Muscle of leg (tissue), 11 donors: Measurements from ENCODE around the gene LIPG. TPM values are rescaled to one million over a fixed set of nuclear protein-coding genes. Genes with fewer than 3 reads are reported as not detected.

Experiments used
- DNase-seq: peaks from one replicate; pipeline ENCODE4 v3.0.0; 2013
- H3K27ac ChIP-seq: one replicate; pipeline ENCODE4 v1.5.1; 2013; ENCODE audit warnings: mild to moderate bottlenecking, low read length, control low read depth
- H3K27me3 ChIP-seq: one replicate; pipeline ENCODE4 v1.6.1; 2013; ENCODE audit warnings: low read length; ENCODE audit not compliant: control insufficient read depth, insufficient read depth
- H3K36me3 ChIP-seq: one replicate; pipeline ENCODE4 v1.6.1; 2013; ENCODE audit warnings: low read length; ENCODE audit not compliant: control insufficient read depth, insufficient read depth
- H3K4me1 ChIP-seq: one replicate; pipeline ENCODE4 v1.6.1; 2013; ENCODE audit warnings: low read length; ENCODE audit not compliant: control insufficient read depth, insufficient read depth
- H3K4me3 ChIP-seq: one replicate; pipeline ENCODE4 v1.5.1; 2013; ENCODE audit warnings: low read length, control low read depth
- H3K9me3 ChIP-seq: replicated peaks from 2 replicates; pipeline ENCODE4 v1.6.1; 2013; ENCODE audit warnings: low read depth, low read length; ENCODE audit not compliant: control insufficient read depth
- WGBS: methylation state at CpG from one replicate; pipeline ENCODE4 v1.1.5; 2013; ENCODE audit warnings: missing lambda C conversion rate; ENCODE audit not compliant: insufficient coverage; 5-methylcytosine and 5-hydroxymethylcytosine counted together
- polyA plus RNA-seq, 8 donors: library from polyadenylated mRNA; unstranded; fragments of 120-200 nt; gene quantifications; one replicate each; pipeline versions ENCODE4 v1.2.1 to v1.2.3, GENCODE V29; 2013; ENCODE audit warnings: inconsistent platforms in 1 of 8, low replicate concordance in 1 of 8; ENCODE audit not compliant: insufficient read length in 8 of 8, insufficient read depth in 1 of 8
- total RNA-seq: library from RNA; stranded (reverse); fragments of 120-200 nt; gene quantifications from one replicate; pipeline ENCODE4 v1.2.4, GENCODE V29; 2013

The LIPG gene
- total and polyA plus RNA-seq, 9 donors = 3.5 to 8.6 (median 5.3) TPM

DNA sequence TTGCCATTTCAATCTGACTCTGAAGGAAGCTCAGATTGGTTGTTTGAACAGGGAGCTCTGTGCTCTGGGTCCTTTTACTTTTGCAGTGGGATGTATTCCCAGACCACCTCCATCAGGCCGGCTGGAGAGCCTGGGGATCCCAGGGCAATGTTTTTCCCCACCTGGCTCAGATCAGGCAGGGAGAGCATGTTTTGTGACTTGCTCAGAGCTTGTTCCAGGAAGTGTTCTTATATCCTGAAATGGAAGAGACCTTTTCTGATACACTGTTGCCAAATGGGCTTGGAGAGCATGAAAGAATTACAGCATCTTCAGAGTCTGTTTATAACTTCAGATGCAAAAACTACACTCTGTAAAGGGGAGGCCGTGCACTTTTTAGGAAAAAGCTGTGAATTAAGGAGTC is 56.0 kb downstream of the LIPG start:
- H3K9me3 ChIP-seq = no peaks in the 10 kb centered on the region
- H3K27me3 ChIP-seq = peaks cover 2% of the 10 kb centered on the region
- H3K4me1 ChIP-seq = peaks cover 32% of the 10 kb centered on the region
- peak overlapping the region; percentile 59 for H3K27ac ChIP-seq
- H3K4me3 ChIP-seq = no peak overlapping the region
- peak; percentile 87 for DNase-seq
- no peaks in the 10 kb centered on the region for H3K36me3 ChIP-seq
- WGBS = no CpG with 5 or more reads among the region's 2 CpGs

DNA sequence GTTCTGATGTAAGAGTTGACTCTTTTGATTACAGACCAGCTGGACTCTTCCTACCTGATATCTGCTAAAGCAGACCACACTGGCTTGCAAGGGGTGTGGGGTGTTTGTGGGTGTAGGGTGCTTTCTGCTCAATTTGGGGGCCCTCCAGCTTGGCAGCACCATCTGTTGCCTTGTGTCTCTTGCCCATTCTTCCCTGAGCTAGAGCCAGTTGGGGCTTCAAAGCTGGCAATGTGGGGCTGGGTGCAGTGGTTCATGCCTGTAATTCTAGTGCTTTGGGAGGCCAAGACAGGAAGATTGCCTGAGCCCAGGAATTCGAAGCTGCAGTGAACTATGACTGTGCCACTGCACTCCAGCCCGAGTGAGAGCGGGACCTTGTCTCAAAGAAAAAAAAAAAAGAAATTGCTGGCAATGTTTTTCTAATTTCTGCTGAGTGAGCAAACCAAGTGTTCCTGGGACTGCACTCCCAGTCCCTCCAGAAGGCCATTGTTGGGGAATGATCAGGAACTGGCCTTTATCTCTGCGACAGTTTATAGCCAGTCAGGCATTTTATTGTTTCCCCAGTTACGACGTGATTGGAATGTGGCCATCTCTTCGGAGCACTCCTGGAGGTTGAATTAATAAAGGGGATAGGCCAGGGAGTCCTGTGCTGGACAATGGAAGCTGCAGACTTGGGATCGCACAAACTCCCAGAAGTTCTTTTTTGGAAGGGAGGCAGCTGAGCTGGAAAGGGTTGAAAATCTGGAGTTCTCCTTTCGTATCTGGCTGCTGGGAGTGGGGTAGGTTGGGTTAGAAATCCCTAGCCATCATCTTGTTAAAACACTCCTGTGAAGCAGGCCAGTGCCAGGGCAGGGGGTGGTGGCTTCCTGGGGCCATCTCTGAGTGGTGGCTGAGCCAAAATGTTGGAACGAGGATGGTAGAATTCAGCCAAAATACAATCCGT is 57.2 kb downstream of the LIPG start:
- Histone ChIP-seq H3K36me3 (no peaks in the 10 kb centered on the region), H3K4me3 (no peak overlapping the region), H3K27ac (peak overlapping the region; percentile 65), H3K27me3 (peaks cover 2% of the 10 kb centered on the region), H3K4me1 (peaks cover 23% of the 10 kb centered on the region), H3K9me3 (no peaks in the 10 kb centered on the region)
- 13% methylated on average over 8 of the region's 11 CpGs for WGBS
- DNase-seq = peak; percentile 93

DNA sequence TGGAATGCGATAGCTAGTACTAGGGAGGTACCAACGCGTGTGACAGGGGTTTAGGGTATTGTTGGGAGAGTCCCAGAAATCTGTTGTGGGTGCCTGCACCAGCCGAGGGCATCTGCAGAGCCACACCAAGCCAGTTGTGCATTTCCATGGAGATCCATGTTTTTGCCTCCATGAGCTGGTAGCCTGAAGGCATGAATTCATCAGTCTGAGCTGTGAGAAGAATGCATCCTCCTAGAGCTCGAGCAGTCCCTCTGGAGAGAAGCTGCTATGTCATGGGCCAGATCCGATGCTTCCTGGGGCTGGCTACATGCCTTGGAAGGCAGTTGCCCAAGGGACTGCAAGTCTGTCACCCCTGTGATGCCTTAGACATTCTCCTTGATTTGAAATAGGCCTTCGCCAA is 57.9 kb downstream of the LIPG start:
- Histone ChIP-seq H3K27ac (peak overlapping the region; percentile 65), H3K27me3 (peaks cover 2% of the 10 kb centered on the region), H3K36me3 (no peaks in the 10 kb centered on the region), H3K4me1 (peaks cover 23% of the 10 kb centered on the region), H3K9me3 (no peaks in the 10 kb centered on the region), H3K4me3 (no peak overlapping the region)
- WGBS = 28% methylated on average over 7 of the region's 7 CpGs
- peak; percentile 27 for DNase-seq

DNA sequence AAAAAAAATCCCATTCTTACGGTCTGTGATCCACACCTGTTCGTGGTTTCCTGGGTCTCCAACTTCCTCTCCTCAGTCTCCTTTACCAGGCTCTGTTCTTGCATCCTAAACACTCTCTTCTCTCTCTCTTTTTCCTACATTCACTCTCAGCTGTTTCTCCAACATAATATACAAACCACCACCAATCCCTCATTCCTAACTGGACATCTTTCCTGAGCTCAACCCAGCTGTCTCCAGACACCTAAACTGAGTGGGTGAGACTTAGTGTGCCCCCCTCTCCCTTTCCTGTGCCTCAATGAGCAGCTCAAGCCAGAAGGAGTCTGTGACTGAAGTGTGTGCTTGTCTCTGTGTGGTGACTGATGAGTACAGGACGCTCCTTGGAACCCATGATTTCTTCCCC is 59.4 kb downstream of the LIPG start:
- DNase-seq = no peak
- Histone ChIP-seq H3K4me1 (peaks cover 27% of the 10 kb centered on the region), H3K36me3 (no peaks in the 10 kb centered on the region), H3K27ac (no peak overlapping the region), H3K4me3 (no peak overlapping the region), H3K27me3 (peaks cover 2% of the 10 kb centered on the region), H3K9me3 (no peaks in the 10 kb centered on the region)
- 67% methylated on average over 2 of the region's 3 CpGs for WGBS

DNA sequence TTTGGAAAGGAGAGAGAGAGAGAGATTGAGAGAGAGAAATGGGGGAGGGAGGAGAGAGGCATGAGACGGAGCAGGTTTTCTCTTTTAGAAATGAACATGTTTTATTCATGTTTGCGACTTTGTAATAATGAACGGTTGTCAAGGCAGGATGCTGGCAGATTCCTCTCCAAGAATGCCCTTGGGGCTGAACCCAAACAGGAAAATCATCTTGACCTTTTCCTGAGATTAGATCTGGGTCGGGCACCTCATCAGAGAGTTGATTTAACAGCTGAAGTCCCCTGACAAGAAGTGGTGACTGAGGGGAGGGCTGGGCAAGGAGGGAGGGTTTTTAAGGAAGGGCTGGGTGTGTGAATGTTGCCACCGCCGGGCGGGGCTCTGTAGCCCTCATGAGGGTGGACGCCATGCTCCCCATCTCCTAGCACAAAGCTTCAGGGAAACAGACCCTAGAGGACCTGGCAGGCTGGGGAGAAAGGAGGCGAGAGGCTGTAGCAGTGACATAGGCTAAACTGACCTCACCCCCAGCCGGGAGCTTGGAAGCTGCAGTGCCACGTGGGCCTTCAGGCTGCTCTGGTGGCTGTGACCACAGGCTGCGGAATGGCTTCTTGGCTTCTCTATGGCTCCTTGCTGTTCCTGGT is 60.0 kb downstream of the LIPG start:
- no peak for DNase-seq
- no peak overlapping the region for H3K4me3 ChIP-seq
- peaks cover 29% of the 10 kb centered on the region for H3K4me1 ChIP-seq
- H3K27ac ChIP-seq = no peak overlapping the region
- peaks cover 2% of the 10 kb centered on the region for H3K27me3 ChIP-seq
- no peaks in the 10 kb centered on the region for H3K36me3 ChIP-seq
- 59% methylated on average over 6 of the region's 12 CpGs for WGBS
- H3K9me3 ChIP-seq = no peaks in the 10 kb centered on the region

DNA sequence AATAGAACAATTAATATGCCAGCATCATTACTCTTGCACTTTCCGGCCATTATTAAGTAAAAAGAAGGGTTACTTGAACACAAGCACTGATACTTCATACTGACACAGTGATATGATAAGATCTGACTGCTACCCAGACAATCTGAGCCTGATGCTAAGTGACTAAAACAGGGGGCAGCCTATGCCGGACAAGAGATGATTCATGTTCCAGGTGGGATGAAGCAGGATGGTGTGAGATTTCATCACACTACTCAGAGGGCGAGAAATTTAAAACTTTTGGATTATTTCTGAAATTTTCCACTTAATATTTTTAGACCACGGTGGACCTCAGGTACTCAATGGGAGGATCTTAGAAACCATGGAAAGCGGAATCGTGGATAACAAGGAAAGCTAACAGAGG is 61.7 kb downstream of the LIPG start:
- Histone ChIP-seq H3K9me3 (no peaks in the 10 kb centered on the region), H3K27ac (no peak overlapping the region), H3K27me3 (peaks cover 5% of the 10 kb centered on the region), H3K36me3 (no peaks in the 10 kb centered on the region), H3K4me1 (peaks cover 33% of the 10 kb centered on the region), H3K4me3 (no peak overlapping the region)
- 87% methylated on average over 2 of the region's 6 CpGs for WGBS
- DNase-seq = no peak

DNA sequence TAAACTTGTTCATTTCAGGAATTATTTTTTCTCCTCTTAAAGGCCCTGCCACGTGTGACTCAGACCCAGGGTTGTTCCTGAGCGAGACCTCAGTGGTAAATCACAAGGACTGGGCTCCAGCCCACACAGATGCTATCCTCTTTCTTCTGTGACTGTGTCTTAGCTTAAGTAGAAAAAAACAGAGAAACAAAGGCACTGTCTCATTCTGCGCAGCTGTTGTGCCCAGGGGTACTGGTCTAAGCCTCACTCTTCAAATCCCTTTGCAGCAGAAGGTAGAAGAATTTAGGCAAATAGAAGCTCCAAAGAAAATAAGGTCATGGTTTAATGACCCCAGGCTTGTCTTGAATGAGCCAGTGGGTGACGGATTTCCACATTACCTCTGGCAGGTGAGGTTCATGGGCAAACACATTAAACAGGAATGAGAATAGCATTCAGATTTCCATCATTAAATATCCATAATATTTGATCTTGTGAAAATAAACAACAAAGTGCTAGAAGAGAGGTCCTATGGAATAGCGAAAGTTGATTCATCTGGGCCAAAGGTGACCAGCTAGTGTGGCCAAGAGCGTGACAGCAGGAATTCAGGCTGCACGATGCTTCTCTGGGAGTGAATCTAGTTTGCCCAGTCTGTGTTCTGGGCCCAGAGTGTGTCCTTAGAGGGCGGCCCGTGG is 63.3 kb downstream of the LIPG start:
- Histone ChIP-seq H3K27me3 (peaks cover 5% of the 10 kb centered on the region), H3K36me3 (no peaks in the 10 kb centered on the region), H3K9me3 (no peaks in the 10 kb centered on the region), H3K4me3 (no peak overlapping the region), H3K4me1 (peaks cover 27% of the 10 kb centered on the region), H3K27ac (no peak overlapping the region)
- DNase-seq = peak; percentile 24
- WGBS = 88% methylated on average over 5 of the region's 9 CpGs

DNA sequence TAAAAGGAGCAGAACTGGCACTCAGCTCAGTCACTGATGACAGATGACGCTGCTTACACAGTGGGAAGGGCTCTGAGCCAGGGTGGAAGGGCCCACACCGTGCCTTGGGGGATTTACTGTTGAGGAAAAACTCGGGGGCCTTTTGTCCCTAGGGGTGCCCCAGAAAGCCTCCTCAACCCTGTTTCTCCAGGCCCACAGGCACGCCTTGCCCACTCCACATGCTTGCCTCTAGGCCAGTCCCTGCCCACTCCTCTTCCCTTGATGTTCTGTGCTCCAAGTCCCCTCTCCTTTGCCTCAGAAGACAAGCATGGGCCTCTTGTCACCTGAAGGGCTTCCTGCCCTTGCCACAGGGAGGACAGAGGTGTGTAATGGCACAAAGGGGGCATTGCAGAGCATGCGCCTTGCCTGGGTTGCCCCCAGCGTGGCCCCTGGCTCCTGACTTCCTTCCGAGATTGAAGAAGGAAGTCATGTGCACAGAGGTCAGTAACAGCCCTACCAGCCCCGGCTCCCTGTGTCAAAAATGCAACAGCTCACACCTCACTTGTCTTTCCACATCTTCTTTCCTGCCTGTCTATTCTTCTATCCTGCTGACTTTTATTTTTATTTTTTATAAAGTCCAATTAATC is 65.1 kb downstream of the LIPG start:
- H3K9me3 ChIP-seq = no peaks in the 10 kb centered on the region
- H3K4me1 ChIP-seq = peaks cover 24% of the 10 kb centered on the region
- H3K27ac ChIP-seq = no peak overlapping the region
- DNase-seq = no peak
- H3K4me3 ChIP-seq = no peak overlapping the region
- H3K36me3 ChIP-seq = no peaks in the 10 kb centered on the region
- WGBS = 71% methylated on average over 7 of the region's 8 CpGs
- H3K27me3 ChIP-seq = peaks cover 9% of the 10 kb centered on the region

DNA sequence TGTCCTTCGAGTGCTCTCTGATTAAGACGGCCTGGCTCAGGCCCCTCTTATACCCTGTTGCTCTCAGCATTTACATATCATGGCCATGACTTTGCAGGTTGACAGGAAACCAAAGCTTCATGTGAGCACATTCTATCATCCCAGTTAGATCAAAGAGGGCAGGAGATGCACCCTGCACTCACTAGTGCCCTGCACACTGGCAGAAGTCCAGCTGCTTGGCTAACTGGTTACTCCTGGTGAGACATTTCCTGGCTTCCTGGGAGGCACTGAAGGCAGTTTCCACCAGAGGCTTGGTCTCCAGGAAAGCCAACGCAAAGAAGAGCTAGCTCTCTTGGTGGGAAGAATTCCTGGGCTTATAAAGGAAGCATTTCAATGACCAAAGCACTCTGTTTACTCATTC is 66.3 kb downstream of the LIPG start:
- DNase-seq = no peak
- WGBS = 92% methylated on average over 2 of the region's 3 CpGs
- no peak overlapping the region for H3K27ac ChIP-seq
- H3K27me3 ChIP-seq = peaks cover 7% of the 10 kb centered on the region
- H3K9me3 ChIP-seq = no peaks in the 10 kb centered on the region
- peaks cover 28% of the 10 kb centered on the region for H3K4me1 ChIP-seq
- H3K4me3 ChIP-seq = no peak overlapping the region
- no peaks in the 10 kb centered on the region for H3K36me3 ChIP-seq
